Effector memory CD4-positive, alpha-beta T cell (primary cell): ENCODE measurements around the gene ZNF318.
A peak's percentile ranks its signal among the peaks of the same experiment; 100 is the strongest.
"Not testable (repeated sequence)": the region's sequence is repeated elsewhere in the genome, so short reads cannot be mapped to it uniquely, and the experiment has no call there.

Experiments
- DNase-seq, 3 donors: peaks; one replicate each; pipeline ENCODE4 v3.0.0-alpha.2; 2020
- H3K27ac ChIP-seq: 2 replicates; pipeline ENCODE4 v1.7.0; 2013; ENCODE audit warnings: mild to moderate bottlenecking, low read length, moderate library complexity; ENCODE audit not compliant: insufficient read depth, poor library complexity, severe bottlenecking
- H3K27me3 ChIP-seq: replicated peaks from 2 replicates; pipeline ENCODE4 v1.7.0; 2013; ENCODE audit warnings: mild to moderate bottlenecking, low read length; ENCODE audit not compliant: insufficient read depth, control insufficient read depth, poor library complexity, severe bottlenecking
- H3K36me3 ChIP-seq: 2 replicates; pipeline ENCODE4 v1.7.0; 2013; ENCODE audit warnings: mild to moderate bottlenecking, low read length, moderate library complexity; ENCODE audit not compliant: control insufficient read depth, insufficient read depth
- H3K4me1 ChIP-seq: 2 replicates; pipeline ENCODE4 v1.7.0; 2013; ENCODE audit warnings: low read length, mild to moderate bottlenecking; ENCODE audit not compliant: control insufficient read depth, insufficient read depth, poor library complexity, severe bottlenecking
- H3K4me3 ChIP-seq: 2 replicates; pipeline ENCODE4 v1.7.0; 2013; ENCODE audit warnings: low read length, low read depth, mild to moderate bottlenecking; ENCODE audit not compliant: insufficient read depth, poor library complexity, severe bottlenecking
- H3K9me3 ChIP-seq: 2 replicates; pipeline ENCODE4 v1.7.0; 2013; ENCODE audit warnings: mild to moderate bottlenecking, low read length, moderate library complexity; ENCODE audit not compliant: control insufficient read depth

Gene ZNF318

GRCh38 chr6:43389730-43390295 lies 20.4 kb upstream of the ZNF318 start:
- Histone ChIP-seq H3K4me3 (no peak overlapping the region), H3K4me1 (peaks cover 21% of the 10 kb centered on the region), H3K27me3 (no peaks in the 10 kb centered on the region), H3K27ac (no peak overlapping the region), H3K36me3 (no peaks in the 10 kb centered on the region), H3K9me3 (no peaks in the 10 kb centered on the region)
- DNase-seq, result no peak

DNA sequence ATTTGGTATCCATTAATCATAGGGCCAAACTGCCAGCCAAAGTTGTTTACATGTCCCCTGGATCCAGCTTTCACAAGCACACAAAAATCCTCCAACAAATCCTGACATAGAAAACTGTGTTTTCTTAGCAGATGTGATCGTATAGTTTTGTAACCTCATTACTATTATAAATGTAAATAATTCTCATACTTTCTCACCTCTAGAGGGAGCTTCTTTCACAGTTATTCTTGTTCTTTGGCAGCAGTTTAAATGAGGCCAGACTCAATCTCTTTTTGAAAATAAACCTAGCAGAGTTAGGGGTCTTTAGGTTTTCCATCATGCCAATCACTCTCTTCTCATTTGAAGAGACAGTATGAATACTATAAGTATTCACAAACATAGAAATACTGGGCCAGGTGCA lies 17.0 kb upstream of the ZNF318 start:
- Histone ChIP-seq H3K36me3 (no peaks in the 10 kb centered on the region), H3K4me1 (peaks cover 40% of the 10 kb centered on the region), H3K27me3 (no peaks in the 10 kb centered on the region), H3K4me3 (no peak overlapping the region), H3K9me3 (no peaks in the 10 kb centered on the region), H3K27ac (no peak overlapping the region)
- DNase-seq, result no peak

DNA sequence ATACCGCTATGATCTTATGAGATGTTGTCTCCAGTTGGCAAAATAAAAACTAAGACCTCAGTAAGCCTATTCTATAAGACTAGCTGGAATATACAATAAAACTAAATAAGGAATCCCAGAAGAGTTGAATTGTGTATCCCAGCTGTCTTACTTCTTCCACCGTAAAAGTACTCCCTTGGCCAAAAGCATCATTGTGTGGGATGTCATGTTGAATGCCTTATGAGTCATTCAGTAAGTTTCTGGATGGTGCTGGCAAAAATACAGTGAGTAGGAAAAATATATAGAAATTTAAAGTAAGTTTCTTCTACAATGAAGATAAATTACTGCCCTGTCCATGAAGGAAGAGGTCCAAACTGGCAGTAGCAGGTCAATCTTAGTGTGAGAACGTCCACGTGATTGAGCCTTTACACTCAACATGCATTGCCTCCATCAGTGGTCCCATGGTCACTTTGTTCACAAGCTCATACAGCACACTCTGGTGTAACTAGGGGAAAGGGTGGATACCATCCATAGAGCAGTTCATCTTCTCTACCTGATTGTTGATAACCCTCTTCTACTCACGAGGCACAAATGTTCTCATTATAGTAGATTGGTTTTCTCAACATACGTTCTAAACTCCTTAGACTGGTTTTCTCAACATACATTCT lies 13.7 kb upstream of the ZNF318 start:
- H3K4me3 ChIP-seq, result peak overlapping the region; percentile 15
- peak overlapping the region; percentile 82 for H3K27ac ChIP-seq
- H3K27me3 ChIP-seq, result no peaks in the 10 kb centered on the region
- DNase-seq, result no peak
- no peaks in the 10 kb centered on the region for H3K36me3 ChIP-seq
- H3K4me1 ChIP-seq, result peaks cover 30% of the 10 kb centered on the region
- no peaks in the 10 kb centered on the region for H3K9me3 ChIP-seq

GRCh38 chr6:43380858-43381257 lies 11.4 kb upstream of the ZNF318 start:
- H3K9me3 ChIP-seq, H3K27me3 ChIP-seq, H3K36me3 ChIP-seq, DNase-seq, H3K4me3 ChIP-seq, H3K27ac ChIP-seq: not testable (repeated sequence)
- peaks cover 30% of the 10 kb centered on the region for H3K4me1 ChIP-seq

DNA sequence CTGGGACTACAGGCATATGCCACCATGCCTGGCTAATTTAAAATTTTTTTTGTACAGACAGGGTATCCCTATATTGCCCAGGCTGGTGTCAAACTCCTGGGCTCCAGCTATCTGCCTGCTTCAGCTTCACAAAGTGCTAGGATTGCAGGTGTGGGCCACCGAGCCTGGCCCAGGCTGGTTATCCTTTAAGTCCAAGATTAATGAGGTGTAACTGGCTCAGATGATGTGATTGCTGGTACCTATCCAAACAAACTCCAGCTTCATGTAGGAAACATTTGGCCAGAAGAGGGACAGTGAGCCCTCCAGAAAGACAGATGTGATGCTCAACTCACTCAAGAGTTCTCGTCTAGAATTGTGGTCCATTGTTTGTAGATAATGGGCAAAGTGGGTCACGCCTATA lies 9.2 kb upstream of the ZNF318 start:
- Histone ChIP-seq H3K9me3 (no peaks in the 10 kb centered on the region), H3K4me1 (peaks cover 18% of the 10 kb centered on the region), H3K27me3 (no peaks in the 10 kb centered on the region), H3K27ac (no peak overlapping the region), H3K36me3 (no peaks in the 10 kb centered on the region), H3K4me3 (no peak overlapping the region)
- DNase-seq, result no peak

DNA sequence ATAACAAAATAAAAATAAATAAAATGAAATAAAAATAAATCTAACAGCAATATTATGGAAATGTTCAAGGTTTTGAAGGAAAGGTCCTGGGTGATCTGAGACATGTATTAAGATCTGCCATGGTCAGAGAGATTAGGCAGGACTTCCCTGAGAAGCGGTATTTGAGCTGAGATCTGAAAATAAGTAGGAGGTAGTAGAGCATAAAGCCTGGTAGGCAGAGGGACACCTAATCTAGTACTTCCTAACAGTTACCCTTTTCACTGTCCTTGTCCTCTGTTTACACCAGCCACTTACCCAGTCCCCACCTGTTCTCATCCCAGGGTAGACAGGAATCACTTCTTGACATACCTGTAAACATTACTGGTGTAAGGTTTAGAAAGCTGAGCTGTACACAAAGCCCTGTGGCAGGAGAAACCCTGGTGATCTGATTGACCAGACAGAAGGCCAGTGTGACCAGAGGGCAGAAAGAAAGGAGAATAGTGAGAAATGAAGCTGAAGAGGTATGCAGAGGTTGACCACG lies 8.3 kb upstream of the ZNF318 start:
- no peaks in the 10 kb centered on the region for H3K36me3 ChIP-seq
- no peak overlapping the region for H3K27ac ChIP-seq
- no peak overlapping the region for H3K4me3 ChIP-seq
- no peaks in the 10 kb centered on the region for H3K27me3 ChIP-seq
- no peak for DNase-seq
- peaks cover 10% of the 10 kb centered on the region for H3K4me1 ChIP-seq
- H3K9me3 ChIP-seq, result no peaks in the 10 kb centered on the region

DNA sequence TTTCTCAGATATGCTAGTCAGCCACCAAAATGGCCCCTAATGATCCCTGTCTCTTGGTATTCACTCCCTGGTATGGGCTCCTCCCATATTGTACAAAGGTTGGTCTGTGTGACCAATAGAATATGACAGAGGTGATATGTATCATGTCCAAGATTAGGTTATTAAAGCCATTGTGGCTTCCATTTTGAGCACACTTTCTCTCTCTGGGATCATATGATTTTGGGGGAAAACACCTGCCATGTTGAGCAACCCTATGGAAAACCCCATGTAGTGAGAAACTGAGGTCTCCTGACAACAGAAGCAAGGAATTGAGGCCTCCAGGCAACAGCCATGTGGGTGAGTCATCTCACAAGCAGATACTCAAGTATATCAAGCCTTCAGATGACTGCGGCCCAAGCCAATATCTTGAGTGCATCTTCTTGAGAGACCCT lies 7.1 kb upstream of the ZNF318 start:
- no peak for DNase-seq
- no peaks in the 10 kb centered on the region for H3K36me3 ChIP-seq
- H3K9me3 ChIP-seq, result no peaks in the 10 kb centered on the region
- no peaks in the 10 kb centered on the region for H3K4me1 ChIP-seq
- no peak overlapping the region for H3K27ac ChIP-seq
- no peaks in the 10 kb centered on the region for H3K27me3 ChIP-seq
- H3K4me3 ChIP-seq, result no peak overlapping the region

DNA sequence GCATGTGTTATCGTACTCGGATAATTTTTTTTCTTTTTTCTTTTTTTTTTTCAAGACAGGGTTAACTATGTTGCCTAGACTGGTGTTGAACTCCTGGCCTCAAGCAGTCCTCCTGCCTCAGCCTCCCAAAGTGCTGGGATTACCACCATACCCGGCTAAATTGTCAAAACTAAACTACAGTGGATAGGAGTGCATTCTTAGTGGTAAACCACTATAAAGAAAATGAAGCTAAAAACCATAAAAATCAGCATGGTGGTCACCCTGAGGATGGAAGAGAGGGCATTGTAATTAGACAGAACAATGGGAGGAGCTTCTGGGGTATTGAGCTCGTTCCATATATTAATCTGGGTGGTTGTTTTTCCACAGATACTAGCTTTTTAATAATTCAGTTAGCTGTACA lies 6.2 kb upstream of the ZNF318 start:
- H3K9me3 ChIP-seq, result no peaks in the 10 kb centered on the region
- no peaks in the 10 kb centered on the region for H3K36me3 ChIP-seq
- H3K4me3 ChIP-seq, result no peak overlapping the region
- no peak for DNase-seq
- H3K4me1 ChIP-seq, result no peaks in the 10 kb centered on the region
- H3K27me3 ChIP-seq, result no peaks in the 10 kb centered on the region
- no peak overlapping the region for H3K27ac ChIP-seq

DNA sequence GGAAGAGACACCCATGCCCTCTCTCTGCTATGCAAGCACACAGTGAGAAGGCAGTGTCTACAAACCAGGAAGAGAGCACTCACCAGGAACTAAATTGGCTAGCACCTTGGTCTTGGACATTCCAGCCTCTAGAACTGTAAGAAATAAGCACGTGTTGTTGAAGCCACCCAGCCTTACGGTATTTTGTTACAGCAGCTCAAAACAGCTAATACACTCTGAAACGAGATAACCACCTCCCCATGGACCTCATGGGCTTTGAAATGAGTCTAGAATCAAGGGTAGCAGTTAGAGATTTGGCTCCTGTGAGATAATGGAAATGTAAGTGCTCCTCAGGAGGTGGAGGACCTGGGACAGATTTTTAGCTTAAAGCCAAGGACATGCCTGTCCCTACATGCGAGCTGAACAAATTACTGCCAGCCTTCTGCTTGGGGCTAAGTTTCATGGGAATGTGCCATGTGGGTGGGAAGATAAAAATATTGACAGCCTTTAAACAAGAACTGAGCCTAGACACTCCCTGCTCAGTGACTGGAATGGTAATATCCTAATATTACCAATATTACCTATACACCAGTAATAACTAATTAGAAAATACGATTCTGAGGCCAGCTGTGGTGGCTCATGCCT lies 3.9 kb upstream of the ZNF318 start:
- Histone ChIP-seq H3K4me3 (no peak overlapping the region), H3K27me3 (no peaks in the 10 kb centered on the region), H3K36me3 (no peaks in the 10 kb centered on the region), H3K9me3 (no peaks in the 10 kb centered on the region), H3K27ac (no peak overlapping the region), H3K4me1 (peaks cover 5% of the 10 kb centered on the region)
- no peak for DNase-seq

DNA sequence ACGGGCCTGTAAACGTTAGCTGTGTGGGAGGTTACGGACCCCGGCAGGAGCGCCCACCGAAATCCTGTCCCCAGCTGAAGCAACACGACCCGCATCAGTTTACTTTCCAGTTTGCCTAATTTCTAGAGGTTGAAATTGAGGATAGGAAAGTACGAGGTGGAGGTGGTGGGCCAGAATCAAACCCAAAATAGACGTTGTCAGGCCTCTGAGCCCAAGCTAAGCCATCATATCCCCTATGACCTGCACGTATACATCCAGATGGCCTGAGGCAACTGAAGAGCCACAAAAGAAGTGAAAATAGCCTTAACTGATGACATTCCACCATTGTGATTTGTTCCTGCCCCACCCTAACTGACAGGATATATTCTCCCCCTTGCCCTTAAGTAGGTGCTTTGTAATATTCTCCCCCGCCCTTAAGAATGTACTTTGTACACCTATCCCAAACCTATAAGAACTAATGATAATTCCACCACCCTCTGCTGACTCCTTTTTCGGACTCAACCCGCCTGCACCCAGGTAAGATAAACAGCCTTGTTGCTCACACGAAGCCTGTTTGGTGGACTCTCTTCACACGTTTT lies 645 bp upstream of the ZNF318 start:
- Histone ChIP-seq H3K27ac (peak overlapping the region; percentile 87), H3K4me3 (peak overlapping the region; percentile 81), H3K4me1 (peaks cover 12% of the 10 kb centered on the region)
- H3K27me3 ChIP-seq, H3K9me3 ChIP-seq, DNase-seq, H3K36me3 ChIP-seq: not testable (repeated sequence)
